Activated naive CD4-positive, alpha-beta T cell treated with anti-CD3 and anti-CD28 coated beads, Interleukin-2, amount 50 U/mL, for 24 hours (primary cell): ENCODE measurements around the gene TNKS1BP1.

Experiments used
- H3K27ac Mint-ChIP-seq: one replicate; pipeline ENCODE4 v1.8.0; 2021; ENCODE audit warnings: mild to moderate bottlenecking, mixed read lengths
- H3K27me3 Mint-ChIP-seq: one replicate; pipeline ENCODE4 v1.8.0; 2021; ENCODE audit warnings: mixed read lengths
- H3K36me3 Mint-ChIP-seq: one replicate; pipeline ENCODE4 v1.8.0; 2021; ENCODE audit warnings: mixed read lengths
- H3K4me1 Mint-ChIP-seq: one replicate; pipeline ENCODE4 v1.8.0; 2021; ENCODE audit warnings: mixed read lengths
- H3K4me3 Mint-ChIP-seq: one replicate; pipeline ENCODE4 v1.8.0; 2021; ENCODE audit warnings: mild to moderate bottlenecking, mixed read lengths
- H3K9me3 Mint-ChIP-seq: one replicate; pipeline ENCODE4 v1.8.0; 2021; ENCODE audit warnings: mixed read lengths

TNKS1BP1 gene

GRCh38 chr11:57276169-57276970 is 48.4 kb downstream of the TNKS1BP1 start:
- Mint-ChIP-seq H3K27ac (no peak overlapping the region), H3K4me3 (no peak overlapping the region), H3K9me3 (peaks cover 5% of the 10 kb centered on the region), H3K36me3 (no peaks in the 10 kb centered on the region), H3K27me3 (peaks cover 14% of the 10 kb centered on the region), H3K4me1 (peaks cover 5% of the 10 kb centered on the region)

- peaks cover 5% of the 10 kb centered on the region for H3K9me3 Mint-ChIP-seq
- no peak overlapping the region for H3K27ac Mint-ChIP-seq
- H3K4me3 Mint-ChIP-seq: no peak overlapping the region
- H3K36me3 Mint-ChIP-seq: no peaks in the 10 kb centered on the region
- peaks cover 5% of the 10 kb centered on the region for H3K4me1 Mint-ChIP-seq
- H3K27me3 Mint-ChIP-seq: peaks cover 16% of the 10 kb centered on the region
Measured at GRCh38 chr11:57275582-57275981, 49.2 kb downstream of the TNKS1BP1 start.

GRCh38 chr11:57274904-57275498 is 49.8 kb downstream of the TNKS1BP1 start:
- peaks cover 5% of the 10 kb centered on the region for H3K4me1 Mint-ChIP-seq
- peaks cover 17% of the 10 kb centered on the region for H3K27me3 Mint-ChIP-seq
- no peak overlapping the region for H3K4me3 Mint-ChIP-seq

GRCh38 chr11:57273448-57274058 is 51.2 kb downstream of the TNKS1BP1 start:
- H3K4me3 Mint-ChIP-seq: no peak overlapping the region
- H3K36me3 Mint-ChIP-seq: no peaks in the 10 kb centered on the region
- H3K27ac Mint-ChIP-seq: no peak overlapping the region
- H3K9me3 Mint-ChIP-seq: peaks cover 9% of the 10 kb centered on the region
- peaks cover 20% of the 10 kb centered on the region for H3K27me3 Mint-ChIP-seq
- peaks cover 5% of the 10 kb centered on the region for H3K4me1 Mint-ChIP-seq

More at GRCh38 chr11:57274904-57275498, 49.8 kb downstream of the TNKS1BP1 start:
- Mint-ChIP-seq H3K36me3 (no peaks in the 10 kb centered on the region), H3K9me3 (peaks cover 5% of the 10 kb centered on the region), H3K27ac (no peak overlapping the region)

- Mint-ChIP-seq H3K27me3 (peaks cover 15% of the 10 kb centered on the region), H3K27ac (no peak overlapping the region), H3K9me3 (peaks cover 18% of the 10 kb centered on the region), H3K36me3 (no peaks in the 10 kb centered on the region), H3K4me3 (no peak overlapping the region), H3K4me1 (no peaks in the 10 kb centered on the region)
Measured at GRCh38 chr11:57269571-57270021, 55.2 kb downstream of the TNKS1BP1 start.

GRCh38 chr11:57266157-57266556 is 58.6 kb downstream of the TNKS1BP1 start:
- H3K4me3 Mint-ChIP-seq: no peak overlapping the region
- H3K36me3 Mint-ChIP-seq: no peaks in the 10 kb centered on the region
- no peaks in the 10 kb centered on the region for H3K4me1 Mint-ChIP-seq
- H3K27me3 Mint-ChIP-seq: peaks cover 19% of the 10 kb centered on the region
- H3K9me3 Mint-ChIP-seq: peaks cover 13% of the 10 kb centered on the region
- no peak overlapping the region for H3K27ac Mint-ChIP-seq

- Mint-ChIP-seq H3K27me3 (peaks cover 15% of the 10 kb centered on the region), H3K27ac (no peak overlapping the region), H3K36me3 (no peaks in the 10 kb centered on the region), H3K9me3 (peaks cover 10% of the 10 kb centered on the region), H3K4me1 (no peaks in the 10 kb centered on the region), H3K4me3 (no peak overlapping the region)
Measured at GRCh38 chr11:57263351-57263750, 61.4 kb downstream of the TNKS1BP1 start.

- H3K36me3 Mint-ChIP-seq: no peaks in the 10 kb centered on the region
- peaks cover 11% of the 10 kb centered on the region for H3K27me3 Mint-ChIP-seq
- no peaks in the 10 kb centered on the region for H3K4me1 Mint-ChIP-seq
- no peak overlapping the region for H3K4me3 Mint-ChIP-seq
- peaks cover 10% of the 10 kb centered on the region for H3K9me3 Mint-ChIP-seq
- H3K27ac Mint-ChIP-seq: no peak overlapping the region
Measured at GRCh38 chr11:57262157-57262556, 62.6 kb downstream of the TNKS1BP1 start.

- Mint-ChIP-seq H3K4me3 (no peak overlapping the region), H3K9me3 (peaks cover 17% of the 10 kb centered on the region), H3K27me3 (peaks cover 12% of the 10 kb centered on the region), H3K4me1 (no peaks in the 10 kb centered on the region), H3K27ac (no peak overlapping the region), H3K36me3 (no peaks in the 10 kb centered on the region)
Measured at GRCh38 chr11:57260937-57261783, 63.6 kb downstream of the TNKS1BP1 start.

- Mint-ChIP-seq H3K27me3 (peaks cover 29% of the 10 kb centered on the region), H3K4me1 (no peaks in the 10 kb centered on the region), H3K4me3 (no peak overlapping the region), H3K27ac (no peak overlapping the region), H3K36me3 (no peaks in the 10 kb centered on the region), H3K9me3 (peaks cover 11% of the 10 kb centered on the region)
Measured at GRCh38 chr11:57256119-57256518, 68.6 kb downstream of the TNKS1BP1 start.

GRCh38 chr11:57255618-57256017 is 69.1 kb downstream of the TNKS1BP1 start:
- H3K27ac Mint-ChIP-seq: no peak overlapping the region
- no peak overlapping the region for H3K4me3 Mint-ChIP-seq
- peaks cover 11% of the 10 kb centered on the region for H3K9me3 Mint-ChIP-seq
- peaks cover 31% of the 10 kb centered on the region for H3K27me3 Mint-ChIP-seq
- H3K4me1 Mint-ChIP-seq: no peaks in the 10 kb centered on the region
- H3K36me3 Mint-ChIP-seq: no peaks in the 10 kb centered on the region

- no peaks in the 10 kb centered on the region for H3K4me1 Mint-ChIP-seq
- peaks cover 11% of the 10 kb centered on the region for H3K9me3 Mint-ChIP-seq
- H3K4me3 Mint-ChIP-seq: no peak overlapping the region
- H3K36me3 Mint-ChIP-seq: no peaks in the 10 kb centered on the region
- peaks cover 29% of the 10 kb centered on the region for H3K27me3 Mint-ChIP-seq
- no peak overlapping the region for H3K27ac Mint-ChIP-seq
Measured at GRCh38 chr11:57254631-57255030, 70.1 kb downstream of the TNKS1BP1 start.

GRCh38 chr11:57251491-57252104 is 73.2 kb downstream of the TNKS1BP1 start:
- no peaks in the 10 kb centered on the region for H3K4me1 Mint-ChIP-seq
- no peak overlapping the region for H3K27ac Mint-ChIP-seq
- no peak overlapping the region for H3K4me3 Mint-ChIP-seq
- H3K27me3 Mint-ChIP-seq: peaks cover 27% of the 10 kb centered on the region
- H3K9me3 Mint-ChIP-seq: peaks cover 8% of the 10 kb centered on the region
- no peaks in the 10 kb centered on the region for H3K36me3 Mint-ChIP-seq

GRCh38 chr11:57251037-57251436 is 73.7 kb downstream of the TNKS1BP1 start:
- no peaks in the 10 kb centered on the region for H3K4me1 Mint-ChIP-seq
- H3K27ac Mint-ChIP-seq: no peak overlapping the region
- H3K27me3 Mint-ChIP-seq: peaks cover 26% of the 10 kb centered on the region
- peaks cover 2% of the 10 kb centered on the region for H3K9me3 Mint-ChIP-seq
- H3K36me3 Mint-ChIP-seq: no peaks in the 10 kb centered on the region
- H3K4me3 Mint-ChIP-seq: no peak overlapping the region
